ENCODE data around the gene CD320. TPM values are rescaled to one million over a fixed set of nuclear protein-coding genes. Genes with fewer than 3 reads are reported as not detected.
"Not testable (repeated sequence)": the region's sequence is repeated elsewhere in the genome, so short reads cannot be mapped to it uniquely, and the experiment has no call there.

Gene CD320
- total RNA-seq, 1 experiment from 2014 or later = 135 TPM

- CTCF ChIA-PET = no interaction called here
- DNase-seq (ENCODE audit: low spot score) = peak; percentile 47
- Histone ChIP-seq H3K27ac (ENCODE audit: low read depth, low read length, poor library complexity, severe bottlenecking) (no peak overlapping the region), H3K4me3 (ENCODE audit: low read depth, low read length, poor library complexity, severe bottlenecking) (no peak overlapping the region), H3K36me3 (ENCODE audit: insufficient read depth, low read length, poor library complexity, severe bottlenecking) (peaks cover 13% of the 10 kb centered on the region), H3K4me1 (ENCODE audit: insufficient read depth, low read length, poor library complexity, severe bottlenecking) (peaks cover 15% of the 10 kb centered on the region), H3K27me3 (replicated peaks; ENCODE audit: insufficient read depth, low read depth, low read length, poor library complexity) (no peaks in the 10 kb centered on the region), H3K9me3 (ENCODE audit: low read depth, low read length, poor library complexity, severe bottlenecking) (no peaks in the 10 kb centered on the region)
- TF ChIP-seq EZH2 (IDR thresholded peaks at IDR 0.05; ENCODE audit: borderline replicate concordance, low read depth, low read length, poor library complexity, severe bottlenecking) (no peak), CTCF (conservative IDR thresholded peaks at IDR 0.05; ENCODE audit: low read depth, low read length) (no peak)
- BruUV-seq (replicated peaks) = no TSS peak
- POLR2A ChIA-PET (ENCODE audit: low non-redundant PET) = no interaction called here
- intact Hi-C loops (cut with micrococcal nuclease; ENCODE audit: unreplicated experiment) = no loop called here
These were observed 3.1 kb downstream of the CD320 start for GRCh38 chr19:8304841-8305621.

DNA sequence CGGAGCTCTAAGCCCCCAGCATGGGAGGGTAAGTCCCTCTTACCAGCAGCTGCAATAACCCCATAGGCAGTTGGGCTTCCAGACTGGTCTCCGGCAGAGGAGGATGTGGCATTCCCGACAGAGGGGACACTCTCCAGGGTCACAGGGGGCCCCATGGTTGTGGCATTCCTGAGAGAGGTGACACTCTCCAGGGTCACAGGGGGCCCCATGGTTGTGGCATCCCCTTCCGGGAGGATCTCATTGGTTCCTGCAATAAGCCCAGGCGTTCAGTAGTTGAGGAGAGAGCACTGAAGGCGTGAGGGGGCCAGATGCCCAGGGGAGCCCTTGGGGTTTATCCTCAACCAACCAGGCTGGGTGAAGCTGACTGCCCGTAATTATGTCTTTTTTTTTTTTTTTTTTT lies 5.4 kb downstream of the CD320 start:
- POLR2A ChIA-PET (ENCODE audit: low non-redundant PET) = no interaction called here
- no peak overlapping the region for H3K4me3 ChIP-seq (ENCODE audit: low read depth, low read length, poor library complexity, severe bottlenecking)
- TF ChIP-seq EZH2 (IDR thresholded peaks at IDR 0.05; ENCODE audit: borderline replicate concordance, low read depth, low read length, poor library complexity, severe bottlenecking) (no peak), CTCF (conservative IDR thresholded peaks at IDR 0.05; ENCODE audit: low read depth, low read length) (no peak)
- CTCF ChIA-PET = no interaction called here
- H3K4me1 ChIP-seq (ENCODE audit: insufficient read depth, low read length, poor library complexity, severe bottlenecking) = peaks cover 8% of the 10 kb centered on the region
- no TSS peak for BruUV-seq (replicated peaks)
- intact Hi-C loops (cut with micrococcal nuclease; ENCODE audit: unreplicated experiment) = no loop called here
- H3K27ac ChIP-seq (ENCODE audit: low read depth, low read length, poor library complexity, severe bottlenecking) = no peak overlapping the region
- DNase-seq (ENCODE audit: low spot score) = no peak
- no peaks in the 10 kb centered on the region for H3K27me3 ChIP-seq (replicated peaks; ENCODE audit: insufficient read depth, low read depth, low read length, poor library complexity)
- no peaks in the 10 kb centered on the region for H3K9me3 ChIP-seq (ENCODE audit: low read depth, low read length, poor library complexity, severe bottlenecking)
- peaks cover 8% of the 10 kb centered on the region for H3K36me3 ChIP-seq (ENCODE audit: insufficient read depth, low read length, poor library complexity, severe bottlenecking)

DNA sequence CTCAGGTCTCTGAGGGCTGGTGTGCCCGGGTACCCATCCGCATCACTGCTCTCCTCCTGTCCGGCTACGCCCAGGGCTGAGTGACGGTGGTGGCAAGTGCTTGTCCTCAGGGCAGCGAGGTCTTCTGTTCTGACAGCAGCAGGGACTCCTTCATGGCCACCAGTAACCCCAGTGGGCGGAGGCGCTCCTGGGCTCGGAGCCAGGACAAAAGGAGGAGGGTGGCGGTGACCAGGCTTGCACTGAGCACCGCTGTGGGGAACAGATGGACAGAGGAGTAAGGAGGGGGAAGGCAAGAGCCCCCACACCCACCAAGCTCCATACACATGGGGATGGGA lies 5.8 kb downstream of the CD320 start:
- H3K4me1 ChIP-seq (ENCODE audit: insufficient read depth, low read length, poor library complexity, severe bottlenecking) = peaks cover 8% of the 10 kb centered on the region
- no TSS peak for BruUV-seq (replicated peaks)
- TF ChIP-seq CTCF (conservative IDR thresholded peaks at IDR 0.05; ENCODE audit: low read depth, low read length) = no peak
- no peak for TF ChIP-seq EZH2 (IDR thresholded peaks at IDR 0.05; ENCODE audit: borderline replicate concordance, low read depth, low read length, poor library complexity, severe bottlenecking)
- CTCF ChIA-PET = no interaction called here
- H3K9me3 ChIP-seq (ENCODE audit: low read depth, low read length, poor library complexity, severe bottlenecking) = no peaks in the 10 kb centered on the region
- POLR2A ChIA-PET (ENCODE audit: low non-redundant PET) = no interaction called here
- H3K27ac ChIP-seq (ENCODE audit: low read depth, low read length, poor library complexity, severe bottlenecking) = no peak overlapping the region
- DNase-seq (ENCODE audit: low spot score) = no peak
- no peak overlapping the region for H3K4me3 ChIP-seq (ENCODE audit: low read depth, low read length, poor library complexity, severe bottlenecking)
- H3K36me3 ChIP-seq (ENCODE audit: insufficient read depth, low read length, poor library complexity, severe bottlenecking) = peaks cover 8% of the 10 kb centered on the region
- H3K27me3 ChIP-seq (replicated peaks; ENCODE audit: insufficient read depth, low read depth, low read length, poor library complexity) = no peaks in the 10 kb centered on the region
- intact Hi-C loops (cut with micrococcal nuclease; ENCODE audit: unreplicated experiment) = no loop called here

DNA sequence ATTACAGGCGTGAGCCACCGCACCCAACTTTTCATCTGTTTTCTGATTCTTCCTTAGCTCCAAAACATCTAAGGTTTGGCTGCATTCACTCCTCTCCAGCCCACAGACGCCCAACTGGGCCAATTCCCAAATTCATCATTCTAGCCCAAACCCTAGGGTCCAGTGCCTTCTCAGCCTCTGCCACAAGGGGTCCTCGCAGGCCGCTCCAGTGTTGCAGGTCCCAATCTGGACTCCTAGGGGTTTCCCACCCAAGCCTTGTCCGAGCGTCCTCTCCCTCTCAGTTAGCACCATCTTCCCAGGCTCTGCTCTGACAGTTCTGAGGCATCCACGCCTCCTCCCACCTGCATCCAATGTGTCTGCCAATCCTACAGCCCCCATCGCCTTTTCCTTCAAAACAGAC lies 16.8 kb downstream of the CD320 start:
- DNase-seq (ENCODE audit: low spot score); CTCF ChIA-PET; H3K36me3 ChIP-seq (ENCODE audit: insufficient read depth, low read length, poor library complexity, severe bottlenecking); H3K27me3 ChIP-seq (replicated peaks; ENCODE audit: insufficient read depth, low read depth, low read length, poor library complexity); BruUV-seq (replicated peaks); H3K4me3 ChIP-seq (ENCODE audit: low read depth, low read length, poor library complexity, severe bottlenecking); H3K9me3 ChIP-seq (ENCODE audit: low read depth, low read length, poor library complexity, severe bottlenecking); intact Hi-C loops (cut with micrococcal nuclease; ENCODE audit: unreplicated experiment); POLR2A ChIA-PET (ENCODE audit: low non-redundant PET); H3K27ac ChIP-seq (ENCODE audit: low read depth, low read length, poor library complexity, severe bottlenecking); H3K4me1 ChIP-seq (ENCODE audit: insufficient read depth, low read length, poor library complexity, severe bottlenecking): not testable (repeated sequence)

- CTCF ChIA-PET; H3K4me3 ChIP-seq (ENCODE audit: low read depth, low read length, poor library complexity, severe bottlenecking); H3K27ac ChIP-seq (ENCODE audit: low read depth, low read length, poor library complexity, severe bottlenecking); H3K36me3 ChIP-seq (ENCODE audit: insufficient read depth, low read length, poor library complexity, severe bottlenecking); DNase-seq (ENCODE audit: low spot score); BruUV-seq (replicated peaks); H3K9me3 ChIP-seq (ENCODE audit: low read depth, low read length, poor library complexity, severe bottlenecking); H3K4me1 ChIP-seq (ENCODE audit: insufficient read depth, low read length, poor library complexity, severe bottlenecking); intact Hi-C loops (cut with micrococcal nuclease; ENCODE audit: unreplicated experiment); H3K27me3 ChIP-seq (replicated peaks; ENCODE audit: insufficient read depth, low read depth, low read length, poor library complexity); POLR2A ChIA-PET (ENCODE audit: low non-redundant PET): not testable (repeated sequence)
These were observed 31.6 kb downstream of the CD320 start for GRCh38 chr19:8276508-8276907.

Measured in A673 (cell line).